GM23338 (cell line): ENCODE results near the gene CCDC183. TPM values are rescaled to one million over a fixed set of nuclear protein-coding genes. Genes with fewer than 3 reads are reported as not detected.
"Not testable (repeated sequence)": the region's sequence is repeated elsewhere in the genome, so short reads cannot be mapped to it uniquely, and the experiment has no call there.

Experiments used
- ATAC-seq: fragments of 200-7000 bp; cut with Tn5 transposase; 3 replicates; pipeline ENCODE4 v1.9.1; 2020
- DNase-seq: peaks from one replicate; pipeline ENCODE4 v3.0.0-alpha.2; 2015; ENCODE audit warnings: low spot score
- H2AFZ ChIP-seq: fragments of 200-600 bp; sonication (generic); 2 replicates; pipeline ENCODE4 v1.8.0; 2016; ENCODE audit warnings: antibody characterized with exemption, mild to moderate bottlenecking, moderate library complexity
- H3F3A ChIP-seq: fragments of 200-600 bp; sonication (generic); replicated peaks from 2 replicates; pipeline ENCODE4 v1.8.0; 2017; ENCODE audit warnings: antibody characterized with exemption, mixed run types, low read depth
- H3K27ac ChIP-seq: fragments of 200-600 bp; sonication (generic); 2 replicates; pipeline ENCODE4 v1.6.1; 2016; ENCODE audit warnings: low read depth
- H3K27me3 ChIP-seq: fragments of 200-600 bp; sonication (generic); 2 replicates; pipeline ENCODE4 v1.8.0; 2016; ENCODE audit warnings: mild to moderate bottlenecking, mixed run types, moderate library complexity; ENCODE audit not compliant: insufficient read depth
- H3K36me3 ChIP-seq: fragments of 200-600 bp; sonication (generic); 2 replicates; pipeline ENCODE4 v1.8.0; 2016; ENCODE audit warnings: mild to moderate bottlenecking; ENCODE audit not compliant: insufficient read depth
- H3K4me1 ChIP-seq: fragments of 200-600 bp; sonication (generic); 2 replicates; pipeline ENCODE4 v1.8.0; 2016; ENCODE audit warnings: mild to moderate bottlenecking, moderate library complexity; ENCODE audit not compliant: insufficient read depth
- H3K4me2 ChIP-seq: fragments of 200-600 bp; sonication (generic); 2 replicates; pipeline ENCODE4 v1.7.1; 2017; ENCODE audit warnings: mixed run types
- H3K4me3 ChIP-seq: fragments of 200-600 bp; sonication (generic); 2 replicates; pipeline ENCODE4 v1.6.1; 2016; ENCODE audit warnings: mixed run types
- H3K79me2 ChIP-seq: fragments of 200-600 bp; sonication (generic); replicated peaks from 2 replicates; pipeline ENCODE4 v1.8.0; 2017; ENCODE audit warnings: mild to moderate bottlenecking; ENCODE audit not compliant: insufficient read depth
- H3K9me2 ChIP-seq: fragments of 200-600 bp; sonication (generic); 2 replicates; pipeline ENCODE4 v1.8.0; 2017; ENCODE audit not compliant: insufficient read depth
- H4K20me1 ChIP-seq: fragments of 200-600 bp; sonication (generic); replicated peaks from 2 replicates; pipeline ENCODE4 v1.8.0; 2017; ENCODE audit warnings: mild to moderate bottlenecking; ENCODE audit not compliant: insufficient read depth
- H3K27ac Mint-ChIP-seq: 2 replicates; pipeline ENCODE4 v1.8.0; 2020; ENCODE audit warnings: inconsistent platforms, mild to moderate bottlenecking, moderate library complexity, mixed read lengths
- H3K27me3 Mint-ChIP-seq: 3 replicates; pipeline ENCODE4 v1.8.0; 2022; ENCODE audit warnings: low read depth, mild to moderate bottlenecking, moderate library complexity, mixed read lengths, inconsistent platforms; ENCODE audit not compliant: insufficient read depth, poor library complexity
- H3K36me3 Mint-ChIP-seq: 3 replicates; pipeline ENCODE4 v1.8.0; 2021; ENCODE audit warnings: low read depth, mild to moderate bottlenecking, inconsistent platforms, moderate library complexity, mixed read lengths
- H3K4me1 Mint-ChIP-seq: 3 replicates; pipeline ENCODE4 v1.8.0; 2020; ENCODE audit warnings: mild to moderate bottlenecking, inconsistent platforms, mixed read lengths
- H3K4me3 Mint-ChIP-seq: 3 replicates; pipeline ENCODE4 v1.8.0; 2021; ENCODE audit warnings: moderate library complexity, mild to moderate bottlenecking, inconsistent platforms, mixed read lengths
- H3K9me3 Mint-ChIP-seq: 3 replicates; pipeline ENCODE4 v1.8.0; 2020; ENCODE audit warnings: moderate library complexity, mild to moderate bottlenecking, inconsistent platforms, mixed read lengths
- NANOG ChIP-seq: IDR thresholded peaks from 2 replicates; pipeline ENCODE4 v1.6.1; 2016; ENCODE audit warnings: antibody characterized with exemption, borderline replicate concordance
- STAT1 ChIP-seq: IDR thresholded peaks from one replicate; pipeline ENCODE4 v1.6.1; 2016; ENCODE audit warnings: antibody characterized with exemption; ENCODE audit not compliant: unreplicated experiment
- ZNF331 ChIP-seq: fragments of 250-450 bp; sonication (Bioruptor Pico); IDR thresholded peaks from 2 replicates; pipeline ENCODE4 v1.5.0; 2020; ENCODE audit warnings: low read depth, mild to moderate bottlenecking, moderate library complexity
- polyA plus RNA-seq: library from polyadenylated mRNA; unstranded; fragments of >200 nt; fragmentation: Nextera tagmentation; extraction: Ambion mirVana; gene quantifications from 2 replicates; pipeline ENCODE4 v1.2.1, GENCODE V29; 2016
- total RNA-seq: library from RNA; depleted of rRNA; stranded (reverse); fragments of >200 nt; shearing (Covaris generic); gene quantifications from 2 replicates; pipeline ENCODE4 v1.2.3, GENCODE V29; 2014
- TF ChIP-seq, protein P1 (sequence below), 2 experiments: fragments of 200-600 bp in 1 of 2; sonication (generic) in 1 of 2; conservative IDR thresholded peaks; 2 replicates each; pipeline versions ENCODE4 v1.5.1 to v1.6.1; 2016 to 2017; ENCODE audit warnings: antibody characterized with exemption in 2 of 2, low read depth in 2 of 2, mild to moderate bottlenecking in 2 of 2, moderate library complexity in 1 of 2

CCDC183 gene
- total and polyA plus RNA-seq, 2 experiments from 2014 or later: 1.1 to 1.2 TPM

- no peaks in the 10 kb centered on the region for H3K79me2 ChIP-seq
- no peak overlapping the region for H3K27ac ChIP-seq
- H3K9me3 Mint-ChIP-seq: peaks cover 13% of the 10 kb centered on the region
- no peaks in the 10 kb centered on the region for H4K20me1 ChIP-seq
- H3K36me3 Mint-ChIP-seq: peaks cover 3% of the 10 kb centered on the region; the same call in 2 of the 3 replicates
- no peak overlapping the region for H3K4me3 Mint-ChIP-seq
- 0 out of 2 replicates have a peak, but pooled peaks cover 5% of the 10 kb centered on the region for H3F3A ChIP-seq
- ATAC-seq: no peak
- no peaks in the 10 kb centered on the region for H3K36me3 ChIP-seq
- no peaks in the 10 kb centered on the region for H3K27me3 ChIP-seq
- no peaks in the 10 kb centered on the region for H3K9me2 ChIP-seq
- no peak overlapping the region for H3K4me3 ChIP-seq
- H3K4me1 ChIP-seq: no peaks in the 10 kb centered on the region
- no peak overlapping the region for H3K4me2 ChIP-seq
- peaks cover 13% of the 10 kb centered on the region for H3K4me1 Mint-ChIP-seq
- no peak for DNase-seq
- no peak overlapping the region for H2AFZ ChIP-seq
- peaks cover 8% of the 10 kb centered on the region for H3K27me3 Mint-ChIP-seq
- no peak overlapping the region for H3K27ac Mint-ChIP-seq
- no peak for TF ChIP-seq NANOG
- no peak for TF ChIP-seq STAT1
- TF ChIP-seq ZNF331 (CRISPR knock-in tag): no peak
Measured at GRCh38 chr9:136765041-136765440, 31.1 kb upstream of the CCDC183 start.

- not testable (repeated sequence) for H3K27ac ChIP-seq, H3F3A ChIP-seq, H3K4me3 Mint-ChIP-seq, H3K36me3 Mint-ChIP-seq, H3K4me2 ChIP-seq, H3K27me3 Mint-ChIP-seq, H3K4me1 ChIP-seq, H3K9me2 ChIP-seq, H3K27me3 ChIP-seq, DNase-seq, H3K4me3 ChIP-seq, H4K20me1 ChIP-seq, H2AFZ ChIP-seq, ATAC-seq, H3K79me2 ChIP-seq, H3K27ac Mint-ChIP-seq, H3K36me3 ChIP-seq
- H3K9me3 Mint-ChIP-seq: peaks cover 13% of the 10 kb centered on the region
- peaks cover 11% of the 10 kb centered on the region for H3K4me1 Mint-ChIP-seq
Measured at GRCh38 chr9:136765745-136766409, 30.3 kb upstream of the CCDC183 start.

- peaks cover 13% of the 10 kb centered on the region for H3K9me3 Mint-ChIP-seq
- H3K27me3 ChIP-seq, H3K4me1 ChIP-seq, H3K4me2 ChIP-seq, H3K4me3 Mint-ChIP-seq, H3K4me1 Mint-ChIP-seq, H4K20me1 ChIP-seq, H3K27ac Mint-ChIP-seq, H3K4me3 ChIP-seq, ATAC-seq, H3K9me2 ChIP-seq, H3K36me3 Mint-ChIP-seq, H2AFZ ChIP-seq, H3K27me3 Mint-ChIP-seq, H3K79me2 ChIP-seq, H3K36me3 ChIP-seq, H3K27ac ChIP-seq: not testable (repeated sequence)
- H3F3A ChIP-seq: 0 out of 2 replicates have a peak, but pooled peaks cover 10% of the 10 kb centered on the region
- DNase-seq: peak; percentile 51
- TF ChIP-seq, protein P1, sequence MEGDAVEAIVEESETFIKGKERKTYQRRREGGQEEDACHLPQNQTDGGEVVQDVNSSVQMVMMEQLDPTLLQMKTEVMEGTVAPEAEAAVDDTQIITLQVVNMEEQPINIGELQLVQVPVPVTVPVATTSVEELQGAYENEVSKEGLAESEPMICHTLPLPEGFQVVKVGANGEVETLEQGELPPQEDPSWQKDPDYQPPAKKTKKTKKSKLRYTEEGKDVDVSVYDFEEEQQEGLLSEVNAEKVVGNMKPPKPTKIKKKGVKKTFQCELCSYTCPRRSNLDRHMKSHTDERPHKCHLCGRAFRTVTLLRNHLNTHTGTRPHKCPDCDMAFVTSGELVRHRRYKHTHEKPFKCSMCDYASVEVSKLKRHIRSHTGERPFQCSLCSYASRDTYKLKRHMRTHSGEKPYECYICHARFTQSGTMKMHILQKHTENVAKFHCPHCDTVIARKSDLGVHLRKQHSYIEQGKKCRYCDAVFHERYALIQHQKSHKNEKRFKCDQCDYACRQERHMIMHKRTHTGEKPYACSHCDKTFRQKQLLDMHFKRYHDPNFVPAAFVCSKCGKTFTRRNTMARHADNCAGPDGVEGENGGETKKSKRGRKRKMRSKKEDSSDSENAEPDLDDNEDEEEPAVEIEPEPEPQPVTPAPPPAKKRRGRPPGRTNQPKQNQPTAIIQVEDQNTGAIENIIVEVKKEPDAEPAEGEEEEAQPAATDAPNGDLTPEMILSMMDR (conservative IDR thresholded peaks at IDR 0.05; ENCODE audit: low read depth in 2 of 2): peak in 1 of 2 experiments; percentile 27; a peak in 1 of 4 replicates
Measured at GRCh38 chr9:136766410-136767120, 29.6 kb upstream of the CCDC183 start.
